Measurements from ENCODE around the gene ELFN1. TPM values are rescaled to one million over a fixed set of nuclear protein-coding genes. Genes with fewer than 3 reads are reported as not detected.

Gene ELFN1
- polyA plus RNA-seq, 1 of the 3 experiments (the other 2 are of a cell fraction), result 0.05 TPM

- POLR2A ChIA-PET, result interaction anchor here (0.8 to 1.1 kb wide), 2 partner anchors 9 to 10 kb away, joined by 3 read pairs; no protein-coding TSS in a partner anchor
- no peak for DNase-seq
- H4K20me1 ChIP-seq (ENCODE audit: insufficient read depth), result no peaks in the 10 kb centered on the region
Measured at GRCh38 chr7:1749351-1749863, 79.3 kb downstream of the ELFN1 start.

More at GRCh38 chr7:1749351-1749863, 79.3 kb downstream of the ELFN1 start:
- no peak overlapping the region for H3K4me3 ChIP-seq (ENCODE audit: low read depth in 2 of 2, low read length in 1 of 2)
- no peak overlapping the region for H3K4me2 ChIP-seq
- no peak overlapping the region for H3K27ac ChIP-seq (ENCODE audit: low read depth in 2 of 2, low read length in 1 of 2)
- CTCF ChIA-PET, result interaction anchor here (0.7 to 1.4 kb wide), 5 partner anchors 9 to 775 kb away, joined by 3 to 6 read pairs (median 3); no protein-coding TSS in a partner anchor
- no peak overlapping the region for H2AFZ ChIP-seq (ENCODE audit: low read depth)
- no peaks in the 10 kb centered on the region for H3K36me3 ChIP-seq (replicated peaks in 1 of 2; ENCODE audit: control insufficient read depth in 1 of 2, insufficient read depth in 2 of 2, low read length in 1 of 2)
- peaks cover 0 to 27% of the 10 kb centered on the region in 2 experiments; a peak in 1 of 4 replicates for H3K4me1 ChIP-seq (ENCODE audit: control insufficient read depth in 1 of 2, insufficient read depth in 2 of 2, low read depth in 1 of 2, low read length in 1 of 2)
- TF ChIP-seq TAF1 (IDR thresholded peaks at IDR 0.05; ENCODE audit: borderline replicate concordance, low read depth, low read length) (no peak), SIN3A (IDR thresholded peaks at IDR 0.05; ENCODE audit: borderline replicate concordance, low read depth, low read length) (no peak), FOSL2 (IDR thresholded peaks at IDR 0.05; ENCODE audit: borderline replicate concordance, low read depth) (no peak), TEAD4 (IDR thresholded peaks at IDR 0.05; ENCODE audit: borderline replicate concordance, insufficient read depth) (no peak), ZBTB33 (IDR thresholded peaks at IDR 0.05; ENCODE audit: borderline replicate concordance, low read depth) (no peak), USF2 (IDR thresholded peaks at IDR 0.05; ENCODE audit: borderline replicate concordance, low read depth, low read length) (no peak), POLR2AphosphoS5 (IDR thresholded peaks at IDR 0.05; ENCODE audit: low read depth, low read length) (no peak), MXI1 (IDR thresholded peaks at IDR 0.05; ENCODE audit: low read depth, low read length) (no peak), NRF1 (IDR thresholded peaks at IDR 0.05; ENCODE audit: low read depth, low read length) (no peak), TCF12 (IDR thresholded peaks at IDR 0.05) (no peak), USF1 (IDR thresholded peaks at IDR 0.05; ENCODE audit: borderline replicate concordance, low read depth) (no peak)
- 66% methylated on average over 14 of the region's 19 CpGs for WGBS (ENCODE audit: low lambda C conversion rate)
- no peaks in the 10 kb centered on the region; the same call in 1 of the 2 replicates for H3K27me3 ChIP-seq (ENCODE audit: insufficient read depth)
- no peaks in the 10 kb centered on the region for H3K9me2 ChIP-seq
- H3K9ac ChIP-seq, result no peak overlapping the region
- no peaks in the 10 kb centered on the region for H3K79me2 ChIP-seq (ENCODE audit: insufficient read depth)
- no peaks in the 10 kb centered on the region for H3F3A ChIP-seq (replicated peaks; ENCODE audit: insufficient read depth)
- H3K9me3 ChIP-seq, result no peaks in the 10 kb centered on the region
